Adrenal gland (tissue), 5 donors: ENCODE measurements around the gene SEC22C.

Experiments
- CTCF ChIP-seq, 6 experiments: fragments of 450-650 bp in 4 of 6; fragments of 200-600 bp in 2 of 6; sonication (generic) in 1 of 6; IDR thresholded peaks; 1 replicate in 5 of 6; 2 replicates in 1 of 6; pipeline versions ENCODE4 v1.5.1 to v1.8.0; 2016 to 2021; ENCODE audit warnings: antibody characterized with exemption in 6 of 6, mild to moderate bottlenecking in 2 of 6, moderate library complexity in 1 of 6
- POLR2A ChIP-seq, 2 donors: fragments of 450-650 bp; IDR thresholded peaks; one replicate each; pipeline ENCODE4 v1.6.1; 2017; ENCODE audit warnings: antibody characterized with exemption in 2 of 2, mild to moderate bottlenecking in 2 of 2, moderate library complexity in 1 of 2
- donor health status: DM: no; HTN: no; CAD: no.

- TF ChIP-seq CTCF (IDR thresholded peaks at IDR 0.05) (peak in 3 of 6 experiments; percentile 10 to 27 (median 17)), POLR2A (IDR thresholded peaks at IDR 0.05) (peak; percentile 55 to 87)
Measured at GRCh38 chr3:42581709-42582473, at the start of gene SEC22C.
